Testis (tissue), 2 donors: ENCODE results near the gene FRAS1.

ENCODE experiments used
- POLR2A ChIP-seq: fragments of 450-650 bp; IDR thresholded peaks from one replicate; pipeline ENCODE4 v1.6.1; 2017; ENCODE audit warnings: antibody characterized with exemption, mild to moderate bottlenecking, moderate library complexity
- TF ChIP-seq, protein P1 (sequence below), 3 experiments: fragments of 450-650 bp in 2 of 3; fragments of 200-600 bp in 1 of 3; sonication (generic) in 1 of 3; IDR thresholded peaks; one replicate each; pipeline ENCODE4 v1.5.1; 2016 to 2019; ENCODE audit warnings: antibody characterized with exemption in 3 of 3, mild to moderate bottlenecking in 2 of 3, moderate library complexity in 1 of 3

DNA sequence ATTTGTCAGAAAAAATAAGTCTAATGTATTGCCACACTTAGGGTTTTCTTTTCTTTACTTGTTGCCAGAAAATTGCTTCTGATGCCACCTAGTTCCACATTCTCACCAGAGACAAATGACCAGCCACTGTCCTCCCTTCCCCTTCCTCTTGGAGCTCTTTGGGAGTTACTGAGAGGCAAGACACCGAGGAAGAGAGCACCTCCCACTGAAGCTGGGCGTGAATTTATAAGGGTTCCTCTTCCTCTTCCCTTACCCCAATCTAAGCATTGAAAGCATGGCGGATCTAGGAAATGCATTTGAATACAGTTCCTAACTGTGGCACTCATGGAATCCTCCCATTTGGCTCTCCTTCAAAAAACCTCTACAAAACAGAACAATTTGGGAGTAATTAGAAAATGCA is 524.5 kb downstream of the FRAS1 start:
- TF ChIP-seq POLR2A, result no peak
- TF ChIP-seq, protein P1, sequence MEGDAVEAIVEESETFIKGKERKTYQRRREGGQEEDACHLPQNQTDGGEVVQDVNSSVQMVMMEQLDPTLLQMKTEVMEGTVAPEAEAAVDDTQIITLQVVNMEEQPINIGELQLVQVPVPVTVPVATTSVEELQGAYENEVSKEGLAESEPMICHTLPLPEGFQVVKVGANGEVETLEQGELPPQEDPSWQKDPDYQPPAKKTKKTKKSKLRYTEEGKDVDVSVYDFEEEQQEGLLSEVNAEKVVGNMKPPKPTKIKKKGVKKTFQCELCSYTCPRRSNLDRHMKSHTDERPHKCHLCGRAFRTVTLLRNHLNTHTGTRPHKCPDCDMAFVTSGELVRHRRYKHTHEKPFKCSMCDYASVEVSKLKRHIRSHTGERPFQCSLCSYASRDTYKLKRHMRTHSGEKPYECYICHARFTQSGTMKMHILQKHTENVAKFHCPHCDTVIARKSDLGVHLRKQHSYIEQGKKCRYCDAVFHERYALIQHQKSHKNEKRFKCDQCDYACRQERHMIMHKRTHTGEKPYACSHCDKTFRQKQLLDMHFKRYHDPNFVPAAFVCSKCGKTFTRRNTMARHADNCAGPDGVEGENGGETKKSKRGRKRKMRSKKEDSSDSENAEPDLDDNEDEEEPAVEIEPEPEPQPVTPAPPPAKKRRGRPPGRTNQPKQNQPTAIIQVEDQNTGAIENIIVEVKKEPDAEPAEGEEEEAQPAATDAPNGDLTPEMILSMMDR (IDR thresholded peaks at IDR 0.05), result no peak
